WTC11 (cell line): Measurements from ENCODE around the gene STIP1. TPM values are rescaled to one million over a fixed set of nuclear protein-coding genes. Genes with fewer than 3 reads are reported as not detected.

Experiments
- ATAC-seq: fragments of 200-7000 bp; cut with Tn5 transposase; 2 replicates; pipeline ENCODE4 v1.10.0; 2021; ENCODE audit warnings: mild to moderate bottlenecking, moderate library complexity
- CTCF ChIA-PET: fragments of 300-600 bp; sonication (Branson Sonifier 250); formaldehyde crosslinking; loops from one replicate; lab custom pipeline; 2021; ENCODE audit warnings: antibody characterized with exemption; lab: Charles Lee
- POLR2A ChIA-PET: fragments of 350-600 bp; sonication (Branson Sonifier 250); formaldehyde crosslinking; loops from one replicate; lab custom pipeline; 2021; ENCODE audit warnings: antibody characterized with exemption; lab: Charles Lee
- DNase-seq: peaks from one replicate; pipeline ENCODE4 v3.0.0; 2021; ENCODE audit warnings: low spot score
- H3K27ac Mint-ChIP-seq: 2 replicates; pipeline ENCODE4 v1.8.0; 2021; ENCODE audit warnings: mixed read lengths
- H3K27me3 Mint-ChIP-seq: 2 replicates; pipeline ENCODE4 v1.8.0; 2021; ENCODE audit warnings: low read depth, mild to moderate bottlenecking, moderate library complexity, mixed read lengths
- H3K36me3 Mint-ChIP-seq: 2 replicates; pipeline ENCODE4 v1.8.0; 2021; ENCODE audit warnings: mixed read lengths
- H3K4me1 Mint-ChIP-seq: 2 replicates; pipeline ENCODE4 v1.8.0; 2022; ENCODE audit warnings: mixed read lengths
- H3K4me3 Mint-ChIP-seq: 2 replicates; pipeline ENCODE4 v1.8.0; 2021; ENCODE audit warnings: mild to moderate bottlenecking, moderate library complexity, mixed read lengths
- H3K9me3 Mint-ChIP-seq: 2 replicates; pipeline ENCODE4 v1.8.0; 2021; ENCODE audit warnings: mixed read lengths
- ARID4B ChIP-seq: sonication (generic); formaldehyde crosslinking; IDR thresholded peaks from 2 replicates; pipeline ENCODE4 v1.8.0; 2023; ENCODE audit warnings: missing genetic modification reagents, mild to moderate bottlenecking, borderline replicate concordance
- CREM ChIP-seq: sonication (generic); formaldehyde crosslinking; IDR thresholded peaks from 2 replicates; pipeline ENCODE4 v1.8.1; 2022; ENCODE audit warnings: mild to moderate bottlenecking, missing genetic modification reagents, moderate library complexity
- E2F4 ChIP-seq: sonication (generic); formaldehyde crosslinking; IDR thresholded peaks from 2 replicates; pipeline ENCODE4 v1.8.1; 2022; ENCODE audit warnings: low read depth, mild to moderate bottlenecking, moderate library complexity, missing genetic modification reagents, borderline replicate concordance
- FOXP4 ChIP-seq: sonication (generic); formaldehyde crosslinking; IDR thresholded peaks from 2 replicates; pipeline ENCODE4 v1.8.0; 2022; ENCODE audit warnings: mild to moderate bottlenecking, missing genetic modification reagents
- GRHL2 ChIP-seq: fragments of 250-450 bp; sonication (Bioruptor Pico); IDR thresholded peaks from 2 replicates; pipeline ENCODE4 v1.8.0; 2022; ENCODE audit warnings: mild to moderate bottlenecking, moderate library complexity; ENCODE audit not compliant: insufficient replicate concordance, severe bottlenecking
- IRF1 ChIP-seq: sonication (generic); formaldehyde crosslinking; IDR thresholded peaks from 2 replicates; pipeline ENCODE4 v1.8.0; 2023; ENCODE audit warnings: missing genetic modification reagents
- MXD4 ChIP-seq: fragments of 250-450 bp; sonication (Bioruptor Pico); IDR thresholded peaks from 2 replicates; pipeline ENCODE4 v1.8.0; 2021; ENCODE audit warnings: mild to moderate bottlenecking, moderate library complexity, borderline replicate concordance
- NFE2L1 ChIP-seq: sonication (generic); formaldehyde crosslinking; IDR thresholded peaks from 2 replicates; pipeline ENCODE4 v1.8.1; 2023; ENCODE audit warnings: missing genetic modification reagents
- NR2C2 ChIP-seq: sonication (generic); formaldehyde crosslinking; IDR thresholded peaks from 2 replicates; pipeline ENCODE4 v1.8.0; 2022; ENCODE audit warnings: mild to moderate bottlenecking, missing genetic modification reagents
- SMAD4 ChIP-seq: sonication (generic); formaldehyde crosslinking; IDR thresholded peaks from 2 replicates; pipeline ENCODE4 v1.8.0; 2022; ENCODE audit warnings: mild to moderate bottlenecking, missing genetic modification reagents
- ZMAT4 ChIP-seq: fragments of 250-450 bp; sonication (Bioruptor Pico); IDR thresholded peaks from 2 replicates; pipeline ENCODE4 v1.9.0; 2021; ENCODE audit warnings: mild to moderate bottlenecking
- ZNF219 ChIP-seq: sonication (generic); formaldehyde crosslinking; IDR thresholded peaks from 2 replicates; pipeline ENCODE4 v1.8.0; 2023; ENCODE audit warnings: missing genetic modification reagents, mild to moderate bottlenecking, borderline replicate concordance
- ZNF396 ChIP-seq: fragments of 250-450 bp; sonication (Bioruptor Pico); IDR thresholded peaks from 2 replicates; pipeline ENCODE4 v1.8.0; 2021; ENCODE audit warnings: mild to moderate bottlenecking, moderate library complexity, borderline replicate concordance
- ZNF425 ChIP-seq: fragments of 250-450 bp; sonication (Bioruptor Pico); conservative IDR thresholded peaks from 2 replicates; pipeline ENCODE4 v1.9.0; 2021; ENCODE audit warnings: mild to moderate bottlenecking
- ZSCAN18 ChIP-seq: fragments of 250-450 bp; sonication (Bioruptor Pico); IDR thresholded peaks from 2 replicates; pipeline ENCODE4 v2.1.2; 2022; ENCODE audit warnings: mild to moderate bottlenecking, moderate library complexity
- total RNA-seq: library from RNA; stranded (reverse); gene quantifications from 3 replicates; pipeline ENCODE4 v1.2.3, GENCODE V29; 2021

Gene STIP1
- total RNA-seq, 1 experiment from 2014 or later: 296 TPM

GRCh38 chr11:64219755-64220154 lies 33.8 kb downstream of the STIP1 start:
- Mint-ChIP-seq H3K36me3 (peaks cover 8% of the 10 kb centered on the region), H3K27ac (no peak overlapping the region), H3K4me1 (peaks cover 1% of the 10 kb centered on the region; the same call in 1 of the 2 replicates), H3K9me3 (no peaks in the 10 kb centered on the region), H3K4me3 (no peak overlapping the region), H3K27me3 (no peaks in the 10 kb centered on the region)
- ChIA-PET CTCF (no interaction called here), POLR2A (interaction anchor here (1.2 kb wide), 1 partner anchor 13 kb away, joined by 4 read pairs; the partner anchor contains the start of gene FERMT3)
- DNase-seq: no peak
- TF ChIP-seq ARID4B (CRISPR knock-in tag): no peak
- TF ChIP-seq ZNF425 (CRISPR knock-in tag): no peak
- no peak for TF ChIP-seq ZNF219 (CRISPR knock-in tag)
- TF ChIP-seq ZNF396 (CRISPR knock-in tag): no peak
- TF ChIP-seq FOXP4 (CRISPR knock-in tag): no peak
- no peak for TF ChIP-seq ZMAT4 (CRISPR knock-in tag)
- no peak for TF ChIP-seq NR2C2 (CRISPR knock-in tag)
- TF ChIP-seq NFE2L1 (CRISPR knock-in tag): no peak
- TF ChIP-seq MXD4 (CRISPR knock-in tag): no peak
- ATAC-seq: no peak

GRCh38 chr11:64220271-64220670 lies 34.3 kb downstream of the STIP1 start:
- no peak overlapping the region for H3K4me3 Mint-ChIP-seq
- H3K36me3 Mint-ChIP-seq: peaks cover 3% of the 10 kb centered on the region
- no peak for DNase-seq
- no peak overlapping the region for H3K27ac Mint-ChIP-seq
- no peaks in the 10 kb centered on the region for H3K27me3 Mint-ChIP-seq
- no peaks in the 10 kb centered on the region for H3K9me3 Mint-ChIP-seq
- TF ChIP-seq ZSCAN18 (CRISPR knock-in tag) (no peak), GRHL2 (CRISPR knock-in tag) (no peak), IRF1 (CRISPR knock-in tag) (no peak), ZNF396 (CRISPR knock-in tag) (no peak), CREM (CRISPR knock-in tag) (no peak), SMAD4 (CRISPR knock-in tag) (no peak), E2F4 (CRISPR knock-in tag) (no peak)
- TF ChIP-seq, all 79 proteins: peak for 0
- CTCF ChIA-PET: no interaction called here
- peaks cover 6% of the 10 kb centered on the region for H3K4me1 Mint-ChIP-seq
- ATAC-seq: no peak
- POLR2A ChIA-PET: interaction anchor here (1.2 kb wide), 1 partner anchor 13 kb away, joined by 4 read pairs; the partner anchor contains the start of gene FERMT3
